ENCODE data around the gene AGPAT4. TPM values are rescaled to one million over a fixed set of nuclear protein-coding genes. Genes with fewer than 3 reads are reported as not detected.
"Not testable (repeated sequence)": the region's sequence is repeated elsewhere in the genome, so short reads cannot be mapped to it uniquely, and the experiment has no call there.

Gene AGPAT4
- total RNA-seq, 1 donor from 2014 or later, result 2.2 TPM

- TF ChIP-seq, protein P1, sequence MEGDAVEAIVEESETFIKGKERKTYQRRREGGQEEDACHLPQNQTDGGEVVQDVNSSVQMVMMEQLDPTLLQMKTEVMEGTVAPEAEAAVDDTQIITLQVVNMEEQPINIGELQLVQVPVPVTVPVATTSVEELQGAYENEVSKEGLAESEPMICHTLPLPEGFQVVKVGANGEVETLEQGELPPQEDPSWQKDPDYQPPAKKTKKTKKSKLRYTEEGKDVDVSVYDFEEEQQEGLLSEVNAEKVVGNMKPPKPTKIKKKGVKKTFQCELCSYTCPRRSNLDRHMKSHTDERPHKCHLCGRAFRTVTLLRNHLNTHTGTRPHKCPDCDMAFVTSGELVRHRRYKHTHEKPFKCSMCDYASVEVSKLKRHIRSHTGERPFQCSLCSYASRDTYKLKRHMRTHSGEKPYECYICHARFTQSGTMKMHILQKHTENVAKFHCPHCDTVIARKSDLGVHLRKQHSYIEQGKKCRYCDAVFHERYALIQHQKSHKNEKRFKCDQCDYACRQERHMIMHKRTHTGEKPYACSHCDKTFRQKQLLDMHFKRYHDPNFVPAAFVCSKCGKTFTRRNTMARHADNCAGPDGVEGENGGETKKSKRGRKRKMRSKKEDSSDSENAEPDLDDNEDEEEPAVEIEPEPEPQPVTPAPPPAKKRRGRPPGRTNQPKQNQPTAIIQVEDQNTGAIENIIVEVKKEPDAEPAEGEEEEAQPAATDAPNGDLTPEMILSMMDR (IDR thresholded peaks at IDR 0.05; ENCODE audit: borderline replicate concordance), result no peak
- DNase-seq, result no peak
- intact Hi-C loops (cut with micrococcal nuclease), result no loop called here
- H3K36me3 ChIP-seq, result no peaks in the 10 kb centered on the region
- no peaks in the 10 kb centered on the region for H3K27me3 ChIP-seq (ENCODE audit: low read depth)
- peaks cover 5% of the 10 kb centered on the region for H3K9me3 ChIP-seq (replicated peaks)
- H3K27ac ChIP-seq (replicated peaks), result no peak overlapping the region
- no peaks in the 10 kb centered on the region for H3K4me1 ChIP-seq
- no peak overlapping the region for H3K4me3 ChIP-seq
These were observed 40.2 kb upstream of the AGPAT4 start for GRCh38 chr6:161313940-161314509.

DNA sequence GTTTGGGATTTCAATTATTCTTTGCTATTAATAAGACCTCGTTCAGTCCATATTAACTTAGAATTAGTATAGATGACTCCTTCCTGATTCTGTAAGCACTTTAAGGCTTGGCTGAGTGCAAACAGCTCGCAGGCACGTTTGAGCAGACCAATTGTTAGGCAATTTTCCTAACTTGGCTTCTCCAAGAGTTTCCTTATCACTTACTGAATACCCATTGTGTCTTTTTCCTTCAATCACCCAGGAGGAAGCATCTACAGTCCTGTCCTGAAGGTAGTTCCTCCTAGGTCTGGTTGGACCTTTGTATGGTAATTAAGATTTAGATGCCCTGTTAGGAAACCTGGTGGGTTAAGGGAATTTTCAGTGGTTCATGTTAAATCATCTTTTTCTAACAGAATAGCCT, 39.6 kb upstream of the AGPAT4 start:
- intact Hi-C loops (cut with micrococcal nuclease); H3K36me3 ChIP-seq; H3K27ac ChIP-seq (replicated peaks); H3K4me1 ChIP-seq; H3K9me3 ChIP-seq (replicated peaks); DNase-seq; H3K27me3 ChIP-seq (ENCODE audit: low read depth); H3K4me3 ChIP-seq: not testable (repeated sequence)

GRCh38 chr6:161309774-161310173, 35.9 kb upstream of the AGPAT4 start:
- H3K4me3 ChIP-seq; H3K4me1 ChIP-seq; DNase-seq; H3K27me3 ChIP-seq (ENCODE audit: low read depth); intact Hi-C loops (cut with micrococcal nuclease); H3K27ac ChIP-seq (replicated peaks); H3K9me3 ChIP-seq (replicated peaks); H3K36me3 ChIP-seq: not testable (repeated sequence)

DNA sequence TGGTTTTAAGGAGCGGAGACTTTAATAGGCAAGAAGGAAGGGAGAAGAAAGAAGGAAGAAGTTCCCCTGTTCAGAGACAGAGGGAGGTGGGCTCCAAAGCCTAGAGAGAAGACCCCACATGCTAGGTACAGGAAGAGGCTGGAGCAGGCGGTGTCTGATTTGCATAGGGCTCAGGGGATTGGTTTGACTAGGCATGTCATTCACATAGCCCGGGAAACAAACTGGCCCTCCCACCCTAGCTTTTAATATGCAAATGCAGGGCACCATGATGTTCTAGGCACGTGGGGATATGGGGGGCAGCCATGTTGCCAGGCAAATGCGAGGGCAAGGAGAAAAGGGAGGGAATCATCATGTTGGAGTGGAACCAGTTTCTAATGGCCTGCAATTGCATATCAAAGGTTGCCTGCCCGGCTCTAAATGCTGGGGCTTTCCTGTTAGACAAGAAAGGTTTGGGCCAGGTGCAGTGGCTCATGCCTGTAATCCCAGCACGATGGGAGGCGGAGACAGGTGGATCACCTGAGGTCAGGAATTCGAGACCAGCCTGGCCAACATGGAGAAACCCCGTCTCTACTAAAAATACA, 34.3 kb upstream of the AGPAT4 start:
- intact Hi-C loops (cut with micrococcal nuclease), result no loop called here
- TF ChIP-seq, protein P1 (IDR thresholded peaks at IDR 0.05; ENCODE audit: borderline replicate concordance), result no peak
- H3K27me3 ChIP-seq (ENCODE audit: low read depth), result no peaks in the 10 kb centered on the region

DNA sequence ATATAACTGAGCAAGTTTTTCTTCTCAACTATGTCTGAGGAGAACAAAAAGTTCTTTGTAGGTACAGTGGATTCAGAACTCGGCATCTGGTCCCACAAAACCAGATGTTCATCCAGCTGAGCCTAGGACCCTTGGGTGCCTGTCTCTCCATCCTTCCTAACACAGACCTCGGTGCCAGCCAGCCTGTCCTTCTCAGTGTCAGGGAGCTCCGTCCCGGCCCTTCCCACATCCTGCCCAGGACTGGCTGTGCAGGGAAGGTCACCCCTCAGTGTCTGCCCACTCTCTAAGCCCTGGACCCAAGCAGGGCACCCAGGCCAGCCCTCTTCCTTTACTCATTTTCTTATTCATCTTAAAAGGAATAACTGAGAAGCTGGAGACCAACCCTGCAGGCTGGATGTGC, 32.0 kb upstream of the AGPAT4 start:
- intact Hi-C loops (cut with micrococcal nuclease), result no loop called here
- TF ChIP-seq, protein P1 (IDR thresholded peaks at IDR 0.05; ENCODE audit: borderline replicate concordance), result no peak
- no peaks in the 10 kb centered on the region for H3K36me3 ChIP-seq
- H3K27ac ChIP-seq (replicated peaks), result no peak overlapping the region
- no peak overlapping the region for H3K4me3 ChIP-seq
- no peak for DNase-seq
- no peaks in the 10 kb centered on the region for H3K27me3 ChIP-seq (ENCODE audit: low read depth)
- peaks cover 8% of the 10 kb centered on the region for H3K4me1 ChIP-seq
- no peaks in the 10 kb centered on the region for H3K9me3 ChIP-seq (replicated peaks)

More for the DNA sequence above, 34.3 kb upstream of the AGPAT4 start:
- H3K4me1 ChIP-seq, result no peaks in the 10 kb centered on the region
- DNase-seq, result no peak
- no peak overlapping the region for H3K27ac ChIP-seq (replicated peaks)
- no peaks in the 10 kb centered on the region for H3K9me3 ChIP-seq (replicated peaks)
- H3K36me3 ChIP-seq, result no peaks in the 10 kb centered on the region
- no peak overlapping the region for H3K4me3 ChIP-seq

DNA sequence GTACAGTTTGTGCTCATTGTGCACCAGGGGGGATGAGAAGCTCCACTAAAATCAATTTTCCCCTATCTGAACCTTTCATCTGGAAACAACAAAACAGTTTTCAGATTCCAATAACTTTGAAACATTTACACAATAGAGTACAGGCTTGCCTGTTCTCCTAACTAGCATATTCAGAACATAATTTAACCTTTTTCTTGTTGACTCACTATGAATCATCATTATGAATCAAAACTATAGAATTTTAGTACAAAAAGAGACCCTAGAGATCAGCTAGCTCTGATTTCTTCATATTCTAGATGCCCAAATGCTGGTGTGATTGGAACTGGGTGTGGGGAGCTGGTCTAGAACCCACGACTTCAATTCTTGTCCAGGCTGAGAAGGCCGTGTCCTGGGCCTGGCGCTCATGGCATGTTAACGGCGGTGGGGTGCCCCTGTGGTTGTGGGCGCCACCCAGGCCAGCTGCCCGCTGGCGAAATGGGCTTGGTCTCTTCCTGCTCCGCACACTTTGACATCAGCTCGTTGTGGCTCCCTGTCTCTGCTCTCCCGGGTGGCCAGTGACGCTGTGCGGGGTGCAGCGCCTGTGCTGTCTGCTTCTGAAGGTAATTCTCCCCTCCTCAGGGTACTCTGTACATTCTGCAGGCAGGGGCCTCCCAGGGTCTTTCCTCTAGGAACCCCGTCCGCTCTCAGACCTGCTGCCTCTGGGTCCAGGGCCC, 29.9 kb upstream of the AGPAT4 start:
- intact Hi-C loops (cut with micrococcal nuclease), result no loop called here
- TF ChIP-seq, protein P1 (IDR thresholded peaks at IDR 0.05; ENCODE audit: borderline replicate concordance), result no peak
- Histone ChIP-seq H3K27me3 (ENCODE audit: low read depth) (no peaks in the 10 kb centered on the region), H3K4me1 (peaks cover 9% of the 10 kb centered on the region), H3K27ac (replicated peaks) (no peak overlapping the region), H3K36me3 (no peaks in the 10 kb centered on the region), H3K4me3 (no peak overlapping the region), H3K9me3 (replicated peaks) (no peaks in the 10 kb centered on the region)
- no peak for DNase-seq
